ENCODE results near the gene LCA5L. TPM values are rescaled to one million over a fixed set of nuclear protein-coding genes. Genes with fewer than 3 reads are reported as not detected.

The LCA5L gene
- total and polyA plus RNA-seq, 2 donors (not counting 1 experiment from before 2014, with no cell fraction given), result 0.62 TPM; not detected in 1

DNA sequence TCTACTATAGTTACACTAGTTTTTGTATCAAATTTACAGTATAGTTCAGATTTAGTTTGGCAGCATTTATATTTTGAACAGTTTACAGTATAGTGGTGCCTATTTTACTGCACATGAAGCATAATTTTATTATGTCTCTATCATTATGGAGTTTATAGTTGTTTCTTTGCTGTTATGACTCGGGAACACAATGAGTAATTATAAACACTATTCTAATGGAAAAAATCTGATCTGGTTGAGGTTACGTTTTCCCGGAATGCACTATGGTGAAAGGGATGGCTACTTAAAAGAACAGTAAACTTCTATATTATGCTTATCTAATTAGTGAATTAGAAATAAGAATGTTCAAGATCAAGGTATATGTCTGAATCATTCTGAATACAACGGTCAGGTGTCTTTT is 10.6 kb downstream of the LCA5L start:
- Histone ChIP-seq H3K4me3 (ENCODE audit: control extremely low read depth in 1 of 5, extremely low read depth in 1 of 5, insufficient read depth in 1 of 5, low read depth in 2 of 5, low read length in 4 of 5) (no peak overlapping the region), H3K36me3 (replicated peaks in 1 of 2; ENCODE audit: control extremely low read depth in 1 of 2, control insufficient read depth in 1 of 2, extremely low read depth in 1 of 2, insufficient read depth in 2 of 2, low read length in 1 of 2) (no peaks in the 10 kb centered on the region), H4K20me1 (ENCODE audit: control insufficient read depth, insufficient read depth, low read length, poor library complexity, severe bottlenecking) (no peaks in the 10 kb centered on the region), H2AFZ (ENCODE audit: insufficient read depth, low read depth, low read length, poor library complexity, severe bottlenecking) (no peak overlapping the region), H3K27me3 (replicated peaks in 1 of 4; ENCODE audit: control extremely low read depth in 1 of 4, control insufficient read depth in 3 of 4, insufficient read depth in 4 of 4, low read length in 3 of 4) (peaks cover 0 to 4% (median 1%) of the 10 kb centered on the region in 4 experiments), H3K9ac (ENCODE audit: low read length) (no peak overlapping the region), H3K79me2 (ENCODE audit: control insufficient read depth, insufficient read depth, low read length) (no peaks in the 10 kb centered on the region), H3K4me2 (replicated peaks; ENCODE audit: low read depth, low read length, poor library complexity, severe bottlenecking) (no peak overlapping the region), H3K4me1 (ENCODE audit: control insufficient read depth in 2 of 2, insufficient read depth in 2 of 2, low read length in 2 of 2) (no peaks in the 10 kb centered on the region), H3K9me3 (ENCODE audit: control extremely low read depth in 1 of 3, control insufficient read depth in 2 of 3, insufficient read depth in 1 of 3, low read length in 2 of 3) (no peaks in the 10 kb centered on the region), H3K27ac (ENCODE audit: low read length in 2 of 2) (no peak overlapping the region)
- no peaks in the 10 kb centered on the region for H3K4me1 Mint-ChIP-seq
- TF ChIP-seq, protein P1, sequence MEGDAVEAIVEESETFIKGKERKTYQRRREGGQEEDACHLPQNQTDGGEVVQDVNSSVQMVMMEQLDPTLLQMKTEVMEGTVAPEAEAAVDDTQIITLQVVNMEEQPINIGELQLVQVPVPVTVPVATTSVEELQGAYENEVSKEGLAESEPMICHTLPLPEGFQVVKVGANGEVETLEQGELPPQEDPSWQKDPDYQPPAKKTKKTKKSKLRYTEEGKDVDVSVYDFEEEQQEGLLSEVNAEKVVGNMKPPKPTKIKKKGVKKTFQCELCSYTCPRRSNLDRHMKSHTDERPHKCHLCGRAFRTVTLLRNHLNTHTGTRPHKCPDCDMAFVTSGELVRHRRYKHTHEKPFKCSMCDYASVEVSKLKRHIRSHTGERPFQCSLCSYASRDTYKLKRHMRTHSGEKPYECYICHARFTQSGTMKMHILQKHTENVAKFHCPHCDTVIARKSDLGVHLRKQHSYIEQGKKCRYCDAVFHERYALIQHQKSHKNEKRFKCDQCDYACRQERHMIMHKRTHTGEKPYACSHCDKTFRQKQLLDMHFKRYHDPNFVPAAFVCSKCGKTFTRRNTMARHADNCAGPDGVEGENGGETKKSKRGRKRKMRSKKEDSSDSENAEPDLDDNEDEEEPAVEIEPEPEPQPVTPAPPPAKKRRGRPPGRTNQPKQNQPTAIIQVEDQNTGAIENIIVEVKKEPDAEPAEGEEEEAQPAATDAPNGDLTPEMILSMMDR (IDR thresholded peaks at IDR 0.05), result no peak
- TF ChIP-seq EZH2 (IDR thresholded peaks at IDR 0.05; ENCODE audit: borderline replicate concordance, insufficient read depth, low read depth, low read length, poor library complexity, severe bottlenecking), result no peak
- H3K27ac Mint-ChIP-seq, result no peak overlapping the region
- ChIA-PET POLR2A (no interaction called here), CTCF (no interaction called here)
- intact Hi-C loops (cut with micrococcal nuclease), result no loop called here
- no CpG with 5 or more reads among the region's 4 CpGs for WGBS (ENCODE audit: insufficient coverage)
- H3K27me3 Mint-ChIP-seq, result peaks cover 21% of the 10 kb centered on the region
- H3K9me3 Mint-ChIP-seq (ENCODE audit: insufficient read depth), result no peaks in the 10 kb centered on the region
- no peak for DNase-seq
- no peak for ATAC-seq (ENCODE audit: low read depth)
- H3K4me3 Mint-ChIP-seq, result no peak overlapping the region

DNA sequence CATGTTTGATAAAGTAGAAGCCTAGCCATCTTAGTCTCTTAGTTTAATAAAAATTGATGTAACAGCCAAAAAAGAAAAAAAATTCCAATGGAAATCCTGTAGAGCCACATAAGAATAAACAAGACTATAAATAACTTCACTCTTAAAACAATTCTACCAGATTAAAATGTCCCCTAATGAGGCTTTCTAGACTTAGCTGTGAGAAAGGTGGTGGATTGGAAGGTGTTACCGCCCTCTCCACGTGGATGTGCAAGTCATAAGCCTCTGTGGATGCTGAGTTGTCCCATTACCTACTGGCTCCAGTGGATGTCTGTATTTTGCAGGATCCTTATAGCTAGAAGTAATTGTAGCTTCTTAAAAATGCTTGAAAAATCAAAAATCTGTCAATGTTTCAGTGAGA is 14.6 kb downstream of the LCA5L start:
- Mint-ChIP-seq H3K27me3 (peaks cover 4% of the 10 kb centered on the region), H3K4me1 (peaks cover 5% of the 10 kb centered on the region), H3K4me3 (no peak overlapping the region), H3K9me3 (ENCODE audit: insufficient read depth) (no peaks in the 10 kb centered on the region), H3K27ac (no peak overlapping the region)
- H3K27me3 ChIP-seq (replicated peaks in 1 of 4; ENCODE audit: control extremely low read depth in 1 of 4, control insufficient read depth in 3 of 4, insufficient read depth in 4 of 4, low read length in 3 of 4), result no peaks in the 10 kb centered on the region
- no peaks in the 10 kb centered on the region for H3K36me3 ChIP-seq (replicated peaks in 1 of 2; ENCODE audit: control extremely low read depth in 1 of 2, control insufficient read depth in 1 of 2, extremely low read depth in 1 of 2, insufficient read depth in 2 of 2, low read length in 1 of 2)
- no peak for ATAC-seq (ENCODE audit: low read depth)
- DNase-seq, result no peak
- no peak overlapping the region for H3K4me3 ChIP-seq (ENCODE audit: control extremely low read depth in 1 of 5, extremely low read depth in 1 of 5, insufficient read depth in 1 of 5, low read depth in 2 of 5, low read length in 4 of 5)
- CTCF ChIA-PET, result interaction anchor here (0.7 to 1.2 kb wide), 2 partner anchors 10 to 13 kb away, joined by 3 to 4 read pairs; no protein-coding TSS in a partner anchor
- TF ChIP-seq EZH2 (IDR thresholded peaks at IDR 0.05; ENCODE audit: borderline replicate concordance, insufficient read depth, low read depth, low read length, poor library complexity, severe bottlenecking), result no peak
- TF ChIP-seq, protein P1 (IDR thresholded peaks at IDR 0.05), result no peak
- H3K4me2 ChIP-seq (replicated peaks; ENCODE audit: low read depth, low read length, poor library complexity, severe bottlenecking), result no peak overlapping the region
- intact Hi-C loops (cut with micrococcal nuclease), result no loop called here
- no CpG with 5 or more reads among the region's 2 CpGs for WGBS (ENCODE audit: insufficient coverage)
- H4K20me1 ChIP-seq (ENCODE audit: control insufficient read depth, insufficient read depth, low read length, poor library complexity, severe bottlenecking), result no peaks in the 10 kb centered on the region
- POLR2A ChIA-PET, result no interaction called here
- H3K9me3 ChIP-seq (ENCODE audit: control extremely low read depth in 1 of 3, control insufficient read depth in 2 of 3, insufficient read depth in 1 of 3, low read length in 2 of 3), result no peaks in the 10 kb centered on the region
- no peaks in the 10 kb centered on the region for H3K79me2 ChIP-seq (ENCODE audit: control insufficient read depth, insufficient read depth, low read length)
- H3K4me1 ChIP-seq (ENCODE audit: control insufficient read depth in 2 of 2, insufficient read depth in 2 of 2, low read length in 2 of 2), result no peaks in the 10 kb centered on the region
- no peak overlapping the region for H3K9ac ChIP-seq (ENCODE audit: low read length)
- H3K27ac ChIP-seq (ENCODE audit: low read length in 2 of 2), result no peak overlapping the region
- H2AFZ ChIP-seq (ENCODE audit: insufficient read depth, low read depth, low read length, poor library complexity, severe bottlenecking), result no peak overlapping the region

Measured in B cell (primary cell).